GM23338 (cell line): ENCODE results near the gene EIF3K.

ENCODE experiments used
- CREB1 ChIP-seq: fragments of 250-450 bp; sonication (Bioruptor Pico); IDR thresholded peaks from 2 replicates; pipeline ENCODE4 v1.5.0; 2020; ENCODE audit warnings: low read depth, mild to moderate bottlenecking, moderate library complexity
- ETS1 ChIP-seq: IDR thresholded peaks from 2 replicates; pipeline ENCODE4 v1.6.1; 2016; ENCODE audit warnings: antibody characterized with exemption
- EZH2 ChIP-seq: fragments of 200-600 bp; sonication (generic); IDR thresholded peaks from one replicate; pipeline ENCODE4 v1.8.0; 2017; ENCODE audit warnings: antibody characterized with exemption, mild to moderate bottlenecking, low read depth; ENCODE audit not compliant: unreplicated experiment
- EZH2phosphoT487 ChIP-seq: fragments of 200-600 bp; sonication (generic); IDR thresholded peaks from one replicate; pipeline ENCODE4 v1.8.1; 2018; ENCODE audit warnings: antibody characterized with exemption; ENCODE audit not compliant: unreplicated experiment
- JUNB ChIP-seq: IDR thresholded peaks from one replicate; pipeline ENCODE4 v1.6.1; 2016; ENCODE audit warnings: antibody characterized with exemption; ENCODE audit not compliant: unreplicated experiment
- NANOG ChIP-seq: IDR thresholded peaks from 2 replicates; pipeline ENCODE4 v1.6.1; 2016; ENCODE audit warnings: antibody characterized with exemption, borderline replicate concordance
- POLR2AphosphoS5 ChIP-seq: IDR thresholded peaks from 2 replicates; pipeline ENCODE4 v1.6.1; 2016; ENCODE audit warnings: antibody characterized with exemption, low read depth
- ZNF114 ChIP-seq: fragments of 250-450 bp; sonication (Bioruptor Pico); IDR thresholded peaks from 2 replicates; pipeline ENCODE4 v1.5.0; 2020; ENCODE audit warnings: mild to moderate bottlenecking, moderate library complexity
- TF ChIP-seq, protein P1 (sequence below), 2 experiments: fragments of 200-600 bp in 1 of 2; sonication (generic) in 1 of 2; conservative IDR thresholded peaks; 2 replicates each; pipeline versions ENCODE4 v1.5.1 to v1.6.1; 2016 to 2017; ENCODE audit warnings: antibody characterized with exemption in 2 of 2, low read depth in 2 of 2, mild to moderate bottlenecking in 2 of 2, moderate library complexity in 1 of 2
- TF ChIP-seq, protein P2 (sequence below): IDR thresholded peaks from one replicate; pipeline ENCODE4 v1.6.1; 2018; ENCODE audit warnings: antibody characterized with exemption; ENCODE audit not compliant: unreplicated experiment
- TF ChIP-seq, protein P3 (sequence below): fragments of 250-450 bp; sonication (Bioruptor Pico); IDR thresholded peaks from 2 replicates; pipeline ENCODE4 v1.5.0; 2020; ENCODE audit warnings: mild to moderate bottlenecking, moderate library complexity

GRCh38 chr19:38675611-38676010, 56.6 kb downstream of the EIF3K start:
- TF ChIP-seq, protein P1, sequence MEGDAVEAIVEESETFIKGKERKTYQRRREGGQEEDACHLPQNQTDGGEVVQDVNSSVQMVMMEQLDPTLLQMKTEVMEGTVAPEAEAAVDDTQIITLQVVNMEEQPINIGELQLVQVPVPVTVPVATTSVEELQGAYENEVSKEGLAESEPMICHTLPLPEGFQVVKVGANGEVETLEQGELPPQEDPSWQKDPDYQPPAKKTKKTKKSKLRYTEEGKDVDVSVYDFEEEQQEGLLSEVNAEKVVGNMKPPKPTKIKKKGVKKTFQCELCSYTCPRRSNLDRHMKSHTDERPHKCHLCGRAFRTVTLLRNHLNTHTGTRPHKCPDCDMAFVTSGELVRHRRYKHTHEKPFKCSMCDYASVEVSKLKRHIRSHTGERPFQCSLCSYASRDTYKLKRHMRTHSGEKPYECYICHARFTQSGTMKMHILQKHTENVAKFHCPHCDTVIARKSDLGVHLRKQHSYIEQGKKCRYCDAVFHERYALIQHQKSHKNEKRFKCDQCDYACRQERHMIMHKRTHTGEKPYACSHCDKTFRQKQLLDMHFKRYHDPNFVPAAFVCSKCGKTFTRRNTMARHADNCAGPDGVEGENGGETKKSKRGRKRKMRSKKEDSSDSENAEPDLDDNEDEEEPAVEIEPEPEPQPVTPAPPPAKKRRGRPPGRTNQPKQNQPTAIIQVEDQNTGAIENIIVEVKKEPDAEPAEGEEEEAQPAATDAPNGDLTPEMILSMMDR (conservative IDR thresholded peaks at IDR 0.05; ENCODE audit: low read depth in 2 of 2) = peak in 1 of 2 experiments; percentile 40; a peak in 2 of 4 replicates
- TF ChIP-seq POLR2AphosphoS5 (no peak), EZH2phosphoT487 (no peak), JUNB (no peak), ZNF114 (CRISPR knock-in tag) (no peak), ETS1 (no peak), CREB1 (CRISPR knock-in tag) (no peak), EZH2 (no peak), NANOG (no peak)
- TF ChIP-seq, protein P2, sequence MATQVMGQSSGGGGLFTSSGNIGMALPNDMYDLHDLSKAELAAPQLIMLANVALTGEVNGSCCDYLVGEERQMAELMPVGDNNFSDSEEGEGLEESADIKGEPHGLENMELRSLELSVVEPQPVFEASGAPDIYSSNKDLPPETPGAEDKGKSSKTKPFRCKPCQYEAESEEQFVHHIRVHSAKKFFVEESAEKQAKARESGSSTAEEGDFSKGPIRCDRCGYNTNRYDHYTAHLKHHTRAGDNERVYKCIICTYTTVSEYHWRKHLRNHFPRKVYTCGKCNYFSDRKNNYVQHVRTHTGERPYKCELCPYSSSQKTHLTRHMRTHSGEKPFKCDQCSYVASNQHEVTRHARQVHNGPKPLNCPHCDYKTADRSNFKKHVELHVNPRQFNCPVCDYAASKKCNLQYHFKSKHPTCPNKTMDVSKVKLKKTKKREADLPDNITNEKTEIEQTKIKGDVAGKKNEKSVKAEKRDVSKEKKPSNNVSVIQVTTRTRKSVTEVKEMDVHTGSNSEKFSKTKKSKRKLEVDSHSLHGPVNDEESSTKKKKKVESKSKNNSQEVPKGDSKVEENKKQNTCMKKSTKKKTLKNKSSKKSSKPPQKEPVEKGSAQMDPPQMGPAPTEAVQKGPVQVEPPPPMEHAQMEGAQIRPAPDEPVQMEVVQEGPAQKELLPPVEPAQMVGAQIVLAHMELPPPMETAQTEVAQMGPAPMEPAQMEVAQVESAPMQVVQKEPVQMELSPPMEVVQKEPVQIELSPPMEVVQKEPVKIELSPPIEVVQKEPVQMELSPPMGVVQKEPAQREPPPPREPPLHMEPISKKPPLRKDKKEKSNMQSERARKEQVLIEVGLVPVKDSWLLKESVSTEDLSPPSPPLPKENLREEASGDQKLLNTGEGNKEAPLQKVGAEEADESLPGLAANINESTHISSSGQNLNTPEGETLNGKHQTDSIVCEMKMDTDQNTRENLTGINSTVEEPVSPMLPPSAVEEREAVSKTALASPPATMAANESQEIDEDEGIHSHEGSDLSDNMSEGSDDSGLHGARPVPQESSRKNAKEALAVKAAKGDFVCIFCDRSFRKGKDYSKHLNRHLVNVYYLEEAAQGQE = no peak
- TF ChIP-seq, protein P3, sequence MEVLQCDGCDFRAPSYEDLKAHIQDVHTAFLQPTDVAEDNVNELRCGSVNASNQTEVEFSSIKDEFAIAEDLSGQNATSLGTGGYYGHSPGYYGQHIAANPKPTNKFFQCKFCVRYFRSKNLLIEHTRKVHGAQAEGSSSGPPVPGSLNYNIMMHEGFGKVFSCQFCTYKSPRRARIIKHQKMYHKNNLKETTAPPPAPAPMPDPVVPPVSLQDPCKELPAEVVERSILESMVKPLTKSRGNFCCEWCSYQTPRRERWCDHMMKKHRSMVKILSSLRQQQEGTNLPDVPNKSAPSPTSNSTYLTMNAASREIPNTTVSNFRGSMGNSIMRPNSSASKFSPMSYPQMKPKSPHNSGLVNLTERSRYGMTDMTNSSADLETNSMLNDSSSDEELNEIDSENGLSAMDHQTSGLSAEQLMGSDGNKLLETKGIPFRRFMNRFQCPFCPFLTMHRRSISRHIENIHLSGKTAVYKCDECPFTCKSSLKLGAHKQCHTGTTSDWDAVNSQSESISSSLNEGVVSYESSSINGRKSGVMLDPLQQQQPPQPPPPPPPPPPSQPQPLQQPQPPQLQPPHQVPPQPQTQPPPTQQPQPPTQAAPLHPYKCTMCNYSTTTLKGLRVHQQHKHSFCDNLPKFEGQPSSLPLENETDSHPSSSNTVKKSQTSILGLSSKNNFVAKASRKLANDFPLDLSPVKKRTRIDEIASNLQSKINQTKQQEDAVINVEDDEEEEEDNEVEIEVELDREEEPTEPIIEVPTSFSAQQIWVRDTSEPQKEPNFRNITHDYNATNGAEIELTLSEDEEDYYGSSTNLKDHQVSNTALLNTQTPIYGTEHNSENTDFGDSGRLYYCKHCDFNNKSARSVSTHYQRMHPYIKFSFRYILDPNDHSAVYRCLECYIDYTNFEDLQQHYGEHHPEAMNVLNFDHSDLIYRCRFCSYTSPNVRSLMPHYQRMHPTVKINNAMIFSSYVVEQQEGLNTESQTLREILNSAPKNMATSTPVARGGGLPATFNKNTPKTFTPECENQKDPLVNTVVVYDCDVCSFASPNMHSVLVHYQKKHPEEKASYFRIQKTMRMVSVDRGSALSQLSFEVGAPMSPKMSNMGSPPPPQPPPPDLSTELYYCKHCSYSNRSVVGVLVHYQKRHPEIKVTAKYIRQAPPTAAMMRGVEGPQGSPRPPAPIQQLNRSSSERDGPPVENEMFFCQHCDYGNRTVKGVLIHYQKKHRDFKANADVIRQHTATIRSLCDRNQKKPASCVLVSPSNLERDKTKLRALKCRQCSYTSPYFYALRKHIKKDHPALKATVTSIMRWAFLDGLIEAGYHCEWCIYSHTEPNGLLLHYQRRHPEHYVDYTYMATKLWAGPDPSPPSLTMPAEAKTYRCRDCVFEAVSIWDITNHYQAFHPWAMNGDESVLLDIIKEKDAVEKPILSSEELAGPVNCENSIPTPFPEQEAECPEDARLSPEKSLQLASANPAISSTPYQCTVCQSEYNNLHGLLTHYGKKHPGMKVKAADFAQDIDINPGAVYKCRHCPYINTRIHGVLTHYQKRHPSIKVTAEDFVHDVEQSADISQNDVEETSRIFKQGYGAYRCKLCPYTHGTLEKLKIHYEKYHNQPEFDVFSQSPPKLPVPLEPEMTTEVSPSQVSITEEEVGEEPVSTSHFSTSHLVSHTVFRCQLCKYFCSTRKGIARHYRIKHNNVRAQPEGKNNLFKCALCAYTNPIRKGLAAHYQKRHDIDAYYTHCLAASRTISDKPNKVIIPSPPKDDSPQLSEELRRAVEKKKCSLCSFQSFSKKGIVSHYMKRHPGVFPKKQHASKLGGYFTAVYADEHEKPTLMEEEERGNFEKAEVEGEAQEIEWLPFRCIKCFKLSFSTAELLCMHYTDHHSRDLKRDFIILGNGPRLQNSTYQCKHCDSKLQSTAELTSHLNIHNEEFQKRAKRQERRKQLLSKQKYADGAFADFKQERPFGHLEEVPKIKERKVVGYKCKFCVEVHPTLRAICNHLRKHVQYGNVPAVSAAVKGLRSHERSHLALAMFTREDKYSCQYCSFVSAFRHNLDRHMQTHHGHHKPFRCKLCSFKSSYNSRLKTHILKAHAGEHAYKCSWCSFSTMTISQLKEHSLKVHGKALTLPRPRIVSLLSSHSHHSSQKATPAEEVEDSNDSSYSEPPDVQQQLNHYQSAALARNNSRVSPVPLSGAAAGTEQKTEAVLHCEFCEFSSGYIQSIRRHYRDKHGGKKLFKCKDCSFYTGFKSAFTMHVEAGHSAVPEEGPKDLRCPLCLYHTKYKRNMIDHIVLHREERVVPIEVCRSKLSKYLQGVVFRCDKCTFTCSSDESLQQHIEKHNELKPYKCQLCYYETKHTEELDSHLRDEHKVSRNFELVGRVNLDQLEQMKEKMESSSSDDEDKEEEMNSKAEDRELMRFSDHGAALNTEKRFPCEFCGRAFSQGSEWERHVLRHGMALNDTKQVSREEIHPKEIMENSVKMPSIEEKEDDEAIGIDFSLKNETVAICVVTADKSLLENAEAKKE (CRISPR knock-in tag) = no peak
